Endothelial cell of umbilical vein (primary cell): Measurements from ENCODE around the gene FANCD2. TPM values are rescaled to one million over a fixed set of nuclear protein-coding genes. Genes with fewer than 3 reads are reported as not detected.

ENCODE experiments used
- BruUV-seq: library from RNA; stranded (reverse); fragments of 400-500 nt; replicated peaks from 2 replicates; lab custom pipeline; 2021; lab: Mats Ljungman, UMichigan
- CTCF ChIA-PET: fragments of 300-600, 350-600 bp; sonication (Branson Sonifier 250); formaldehyde crosslinking; loops from one replicate; lab custom pipeline; 2021; ENCODE audit warnings: antibody characterized with exemption, inconsistent platforms; lab: Charles Lee
- POLR2A ChIA-PET: fragments of 300-600, 350-600 bp; sonication (Branson Sonifier 250); formaldehyde crosslinking; loops from one replicate; lab custom pipeline; 2021; ENCODE audit warnings: antibody characterized with exemption, inconsistent platforms; lab: Charles Lee
- DNase-seq: peaks from one replicate; pipeline ENCODE4 v3.0.0-alpha.2; 2011; ENCODE audit warnings: low read depth, low spot score
- FAIRE-seq: peaks from 2 replicates; lab custom pipeline; 2011; peaks lifted over from hg19 to GRCh38; lab: Jason Lieb, UNC
- H2AFZ ChIP-seq: 2 replicates; pipeline ENCODE4 v1.6.0; 2012; ENCODE audit warnings: low read depth, low read length, control low read depth, inconsistent platforms
- H3K27ac ChIP-seq: 2 replicates; pipeline ENCODE4 v1.5.1; 2011; ENCODE audit warnings: low read depth, mild to moderate bottlenecking, control low read depth, low read length, moderate library complexity; ENCODE audit not compliant: insufficient read depth
- H3K27me3 ChIP-seq, 2 experiments: 2 replicates each; pipeline versions ENCODE4 v1.6.0 to v1.6.1; 2011; ENCODE audit warnings: low read length in 2 of 2, mixed read lengths in 1 of 2; ENCODE audit not compliant: control insufficient read depth in 2 of 2, insufficient read depth in 2 of 2
- H3K36me3 ChIP-seq, 2 experiments: 2 replicates in 1 of 2; 3 replicates in 1 of 2; pipeline ENCODE4 v1.5.1; 2011; ENCODE audit warnings: low read length in 2 of 2, mild to moderate bottlenecking in 1 of 2, moderate library complexity in 1 of 2; ENCODE audit not compliant: control insufficient read depth in 2 of 2, insufficient read depth in 2 of 2; ENCODE audit errors: extremely low read depth in 1 of 2
- H3K4me1 ChIP-seq: 3 replicates; pipeline ENCODE4 v1.5.1; 2011; ENCODE audit warnings: mild to moderate bottlenecking, low read length; ENCODE audit not compliant: control insufficient read depth, insufficient read depth; ENCODE audit errors: extremely low read depth
- H3K4me2 ChIP-seq: 2 replicates; pipeline ENCODE4 v1.6.1; 2011; ENCODE audit warnings: low read length, control low read depth, mixed read lengths; ENCODE audit not compliant: insufficient read depth
- H3K4me3 ChIP-seq, 3 experiments: fragments of 200-600 bp in 1 of 3; sonication (generic), shearing (Covaris generic) in 1 of 3; replicated peaks in 1 of 3; 2 replicates each; pipeline ENCODE4 v1.5.1; 2011 to 2016; ENCODE audit warnings: control low read depth in 3 of 3, low read length in 3 of 3, mild to moderate bottlenecking in 2 of 3, inconsistent platforms in 1 of 3, low read depth in 1 of 3, moderate library complexity in 1 of 3; ENCODE audit not compliant: insufficient read depth in 1 of 3
- H3K79me2 ChIP-seq: 2 replicates; pipeline ENCODE4 v1.6.0; 2012; ENCODE audit warnings: low read length, inconsistent platforms; ENCODE audit not compliant: control insufficient read depth, insufficient read depth
- H3K9ac ChIP-seq: replicated peaks from 2 replicates; pipeline ENCODE3; 2011; ENCODE audit warnings: low read length, control low read depth; ENCODE audit not compliant: insufficient read depth; ENCODE audit errors: extremely low read depth
- H3K9me1 ChIP-seq: replicated peaks from 3 replicates; pipeline ENCODE4 v1.6.0; 2011; ENCODE audit warnings: mild to moderate bottlenecking, low read length; ENCODE audit not compliant: control insufficient read depth, insufficient read depth; ENCODE audit errors: extremely low read depth
- H3K9me3 ChIP-seq: replicated peaks from 2 replicates; pipeline ENCODE4 v1.5.1; 2012; ENCODE audit warnings: low read length, inconsistent platforms; ENCODE audit not compliant: control insufficient read depth, insufficient read depth
- H4K20me1 ChIP-seq: replicated peaks from 2 replicates; pipeline ENCODE3; 2011; ENCODE audit warnings: mild to moderate bottlenecking, low read length; ENCODE audit not compliant: control insufficient read depth, insufficient read depth; ENCODE audit errors: extremely low read depth
- CTCF ChIP-seq, 2 donors: IDR thresholded peaks; 1 replicate in 1 of 2; 2 replicates in 1 of 2; pipeline ENCODE4 v1.5.1; 2011; ENCODE audit warnings: low read length in 2 of 2, mild to moderate bottlenecking in 2 of 2, moderate library complexity in 2 of 2, control low read depth in 1 of 2, inconsistent platforms in 1 of 2, low read depth in 1 of 2; ENCODE audit not compliant: insufficient read depth in 1 of 2; ENCODE audit errors: extremely low read depth in 1 of 2
- EZH2 ChIP-seq: IDR thresholded peaks from 2 replicates; pipeline ENCODE4 v1.6.1; 2012; ENCODE audit warnings: borderline replicate concordance, low read depth, mild to moderate bottlenecking, moderate library complexity, low read length, inconsistent platforms; ENCODE audit not compliant: severe bottlenecking
- GATA2 ChIP-seq: IDR thresholded peaks from 2 replicates; pipeline ENCODE4 v1.7.0; 2011; ENCODE audit warnings: low read depth, mild to moderate bottlenecking, moderate library complexity, mixed read lengths, low read length; ENCODE audit not compliant: insufficient read length, insufficient read depth
- JUN ChIP-seq: IDR thresholded peaks from 2 replicates; pipeline ENCODE4 v1.6.1; 2011; ENCODE audit warnings: borderline replicate concordance, low read depth; ENCODE audit not compliant: insufficient read length, insufficient read depth
- MYC ChIP-seq: IDR thresholded peaks from one replicate; pipeline ENCODE4 v1.6.1; 2011; ENCODE audit warnings: mild to moderate bottlenecking, low read depth, low read length
- dilution Hi-C: fragments of 300-500 bp; cut with MboI; formaldehyde crosslinking; loops from one replicate; pipeline ENCODE4 v1.15.0; 2019; ENCODE audit warnings: low sequenced_read_pairs; ENCODE audit not compliant: extremely low pct_ligation_motif_present
- intact Hi-C: fragments of 100-400 bp; cut with micrococcal nuclease; formaldehyde crosslinking; loops from one replicate; pipeline ENCODE4 v1.10.0; 2022
- polyA plus RNA-seq, 4 experiments: library from polyadenylated mRNA; depleted of rRNA in 3 of 4; stranded (reverse) in 3 of 4; unstranded in 1 of 4; fragments of >200 nt; gene quantifications; 2 replicates each; pipeline versions ENCODE4 v1.2.1 to v1.2.3, GENCODE V29; 2011 to 2012; ENCODE audit warnings: missing spikeins in 1 of 4
- total RNA-seq: library from RNA; stranded (reverse); gene quantifications from 2 replicates; pipeline ENCODE4 v1.2.3, GENCODE V29; 2021

Gene FANCD2
- total and polyA plus RNA-seq, 2 donors (not counting 3 experiments of a cell fraction or from before 2014, with no cell fraction given) = 8.2 to 26.8 TPM

GRCh38 chr3:9994086-9994844 is 32.0 kb upstream of the FANCD2 start:
- POLR2A ChIA-PET = interaction anchor here (0.8 kb wide), 1 partner anchor 17 kb away, joined by 6 read pairs; no protein-coding TSS in a partner anchor
- DNase-seq (no peak), FAIRE-seq (peak; percentile 37)
- Histone ChIP-seq H2AFZ (no peak overlapping the region), H3K9me1 (no peaks in the 10 kb centered on the region), H3K27me3 (no peaks in the 10 kb centered on the region), H3K36me3 (no peaks in the 10 kb centered on the region), H3K27ac (no peak overlapping the region), H4K20me1 (no peaks in the 10 kb centered on the region), H3K79me2 (peaks cover 24% of the 10 kb centered on the region), H3K4me3 (no peak overlapping the region), H3K4me1 (no peaks in the 10 kb centered on the region), H3K4me2 (no peak overlapping the region), H3K9ac (no peak overlapping the region), H3K9me3 (no peaks in the 10 kb centered on the region)
- BruUV-seq = no TSS peak
- dilution Hi-C loops = no loop called here
- intact Hi-C loops = no loop called here
- CTCF ChIA-PET = interaction anchor here (0.6 to 1.0 kb wide), 2 partner anchors 19 to 81 kb away, joined by 3 read pairs; no protein-coding TSS in a partner anchor
- TF ChIP-seq MYC (no peak), JUN (no peak), CTCF (IDR thresholded peaks at IDR 0.05; ENCODE audit: extremely low read depth in 1 of 2, insufficient read depth in 1 of 2, low read depth in 1 of 2, low read length in 2 of 2) (no peak), GATA2 (no peak), EZH2 (no peak)
